Stimulated activated CD8-positive, alpha-beta memory T cell treated with anti-CD3 and anti-CD28 coated beads, Interleukin-4, amount 100 ng/mL, for 48 hours (primary cell): Measurements from ENCODE around the gene TYW3.

Experiments
- DNase-seq: peaks from one replicate; pipeline ENCODE4 v3.0.0-alpha.2; 2020

Gene TYW3

GRCh38 chr1:74811436-74812179 is 78.7 kb downstream of the TYW3 start:
- no peak for DNase-seq

DNA sequence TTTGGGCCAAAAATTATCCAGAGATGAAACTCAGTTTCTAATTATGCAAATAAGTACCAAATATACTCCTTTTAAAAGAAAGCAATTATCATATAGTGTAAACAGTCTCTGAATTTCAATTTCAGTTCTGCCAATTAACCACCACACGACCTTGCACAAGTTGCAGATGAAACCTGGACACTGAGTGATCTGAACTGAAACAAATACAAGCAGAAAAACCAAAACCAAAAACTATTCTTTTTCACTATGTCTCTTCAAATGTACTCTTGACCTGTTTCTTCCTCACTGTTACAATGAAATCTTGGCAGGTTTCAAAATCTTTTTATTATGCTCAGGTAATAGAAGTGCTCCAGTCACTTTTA is 79.2 kb downstream of the TYW3 start:
- no peak for DNase-seq
